Measurements from ENCODE around the gene MYBPHL.

The MYBPHL gene

DNA sequence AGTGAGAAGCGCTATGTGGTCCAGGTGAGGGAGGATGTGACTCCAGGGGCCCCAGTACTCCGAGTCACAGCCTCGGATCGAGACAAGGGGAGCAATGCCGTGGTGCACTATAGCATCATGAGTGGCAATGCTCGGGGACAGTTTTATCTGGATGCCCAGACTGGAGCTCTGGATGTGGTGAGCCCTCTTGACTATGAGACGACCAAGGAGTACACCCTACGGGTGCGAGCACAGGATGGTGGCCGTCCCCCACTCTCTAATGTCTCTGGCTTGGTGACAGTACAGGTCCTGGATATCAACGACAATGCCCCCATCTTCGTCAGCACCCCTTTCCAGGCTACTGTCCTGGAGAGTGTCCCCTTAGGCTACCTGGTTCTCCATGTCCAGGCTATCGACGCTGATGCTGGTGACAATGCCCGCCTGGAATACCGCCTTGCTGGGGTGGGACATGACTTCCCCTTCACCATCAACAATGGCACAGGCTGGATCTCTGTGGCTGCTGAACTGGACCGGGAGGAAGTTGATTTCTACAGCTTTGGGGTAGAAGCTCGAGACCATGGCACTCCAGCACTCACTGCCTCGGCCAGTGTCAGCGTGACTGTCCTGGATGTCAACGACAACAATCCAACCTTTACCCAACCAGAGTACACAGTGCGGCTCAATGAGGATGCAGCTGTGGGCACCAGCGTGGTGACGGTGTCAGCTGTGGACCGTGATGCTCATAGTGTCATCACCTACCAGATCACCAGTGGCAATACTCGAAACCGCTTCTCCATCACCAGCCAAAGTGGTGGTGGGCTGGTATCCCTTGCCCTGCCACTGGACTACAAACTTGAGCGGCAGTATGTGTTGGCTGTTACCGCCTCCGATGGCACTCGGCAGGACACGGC is 55.3 kb downstream of the MYBPHL start:
- DNase-seq (ENCODE audit: low spot score): no peak

DNA sequence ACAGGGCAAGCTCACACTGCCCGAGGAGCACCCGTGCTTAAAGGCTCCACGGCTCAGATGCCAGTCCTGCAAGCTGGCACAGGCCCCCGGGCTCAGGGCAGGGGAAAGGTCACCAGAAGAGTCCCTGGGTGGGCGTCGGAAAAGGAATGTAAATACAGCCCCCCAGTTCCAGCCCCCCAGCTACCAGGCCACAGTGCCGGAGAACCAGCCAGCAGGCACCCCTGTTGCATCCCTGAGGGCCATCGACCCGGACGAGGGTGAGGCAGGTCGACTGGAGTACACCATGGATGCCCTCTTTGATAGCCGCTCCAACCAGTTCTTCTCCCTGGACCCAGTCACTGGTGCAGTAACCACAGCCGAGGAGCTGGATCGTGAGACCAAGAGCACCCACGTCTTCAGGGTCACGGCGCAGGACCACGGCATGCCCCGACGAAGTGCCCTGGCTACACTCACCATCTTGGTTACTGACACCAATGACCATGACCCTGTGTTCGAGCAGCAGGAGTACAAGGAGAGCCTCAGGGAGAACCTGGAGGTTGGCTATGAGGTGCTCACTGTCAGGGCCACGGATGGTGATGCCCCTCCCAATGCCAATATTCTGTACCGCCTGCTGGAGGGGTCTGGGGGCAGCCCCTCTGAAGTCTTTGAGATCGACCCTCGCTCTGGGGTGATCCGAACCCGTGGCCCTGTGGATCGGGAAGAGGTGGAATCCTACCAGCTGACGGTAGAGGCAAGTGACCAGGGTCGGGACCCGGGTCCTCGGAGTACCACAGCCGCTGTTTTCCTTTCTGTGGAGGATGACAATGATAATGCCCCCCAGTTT is 56.1 kb downstream of the MYBPHL start:
- DNase-seq (ENCODE audit: low spot score): no peak

DNA sequence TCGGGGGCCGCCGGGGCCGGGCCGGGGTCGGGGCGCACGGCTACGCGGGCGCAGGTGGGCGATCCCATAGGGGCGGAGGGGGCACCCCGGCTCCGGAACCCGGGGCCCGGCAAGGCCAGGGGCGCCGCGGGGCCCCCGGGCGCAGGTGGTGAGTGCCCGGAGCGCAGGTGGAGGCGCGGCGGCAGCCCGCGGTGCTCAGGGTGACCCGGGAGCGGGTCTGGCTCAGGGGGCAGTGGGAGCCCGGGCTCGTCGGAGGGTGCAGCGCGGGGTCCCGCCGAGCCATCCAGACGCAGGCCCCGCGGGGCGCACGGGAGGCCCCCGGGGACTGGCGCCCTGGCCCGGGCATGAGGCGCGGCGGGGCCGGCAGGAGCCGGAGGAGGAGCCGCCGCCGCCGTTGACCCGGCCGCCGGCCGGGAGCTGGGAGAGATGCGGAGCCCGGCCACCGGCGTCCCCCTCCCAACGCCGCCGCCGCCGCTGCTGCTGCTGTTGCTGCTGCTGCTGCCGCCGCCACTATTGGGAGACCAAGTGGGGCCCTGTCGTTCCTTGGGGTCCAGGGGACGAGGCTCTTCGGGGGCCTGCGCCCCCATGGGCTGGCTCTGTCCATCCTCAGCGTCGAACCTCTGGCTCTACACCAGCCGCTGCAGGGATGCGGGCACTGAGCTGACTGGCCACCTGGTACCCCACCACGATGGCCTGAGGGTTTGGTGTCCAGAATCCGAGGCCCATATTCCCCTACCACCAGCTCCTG is 57.0 kb downstream of the MYBPHL start:
- DNase-seq (ENCODE audit: low spot score): no peak

GRCh38 chr1:109248797-109249629 is 57.8 kb downstream of the MYBPHL start, which contains the start of gene CELSR2:
Gene CELSR2 (plus strand): TSS chr1:109249539. CDS start chr1:109250080, 541 bp downstream.
- DNase-seq (ENCODE audit: low spot score): peak; percentile 75

- DNase-seq (ENCODE audit: low spot score): no peak
These were observed 58.4 kb downstream of the MYBPHL start for GRCh38 chr1:109248444-109248796.

GRCh38 chr1:109247401-109248365 is 59.1 kb downstream of the MYBPHL start:
- DNase-seq (ENCODE audit: low spot score): no peak

DNA sequence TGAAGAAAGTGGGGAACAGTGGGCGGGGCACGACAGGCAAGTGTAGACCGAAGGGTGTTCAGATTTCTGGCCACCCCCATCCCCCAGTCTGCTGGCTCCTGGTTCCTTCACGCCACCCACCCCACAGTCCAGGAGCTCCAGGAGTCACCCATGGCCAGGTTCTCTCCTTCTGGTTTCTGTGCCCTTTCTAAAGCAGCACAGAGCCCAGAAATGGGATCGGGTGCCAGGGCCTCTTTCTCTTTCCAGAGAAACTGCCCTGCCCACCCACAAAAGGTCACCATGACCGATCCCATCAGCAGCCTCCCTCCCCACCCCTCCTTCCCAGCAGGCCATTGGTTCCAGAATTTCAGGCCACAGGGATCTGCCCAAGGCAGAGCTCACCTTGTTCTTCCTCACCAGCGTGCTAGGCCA is 60.7 kb downstream of the MYBPHL start:
- no peak for DNase-seq (ENCODE audit: low spot score)

DNA sequence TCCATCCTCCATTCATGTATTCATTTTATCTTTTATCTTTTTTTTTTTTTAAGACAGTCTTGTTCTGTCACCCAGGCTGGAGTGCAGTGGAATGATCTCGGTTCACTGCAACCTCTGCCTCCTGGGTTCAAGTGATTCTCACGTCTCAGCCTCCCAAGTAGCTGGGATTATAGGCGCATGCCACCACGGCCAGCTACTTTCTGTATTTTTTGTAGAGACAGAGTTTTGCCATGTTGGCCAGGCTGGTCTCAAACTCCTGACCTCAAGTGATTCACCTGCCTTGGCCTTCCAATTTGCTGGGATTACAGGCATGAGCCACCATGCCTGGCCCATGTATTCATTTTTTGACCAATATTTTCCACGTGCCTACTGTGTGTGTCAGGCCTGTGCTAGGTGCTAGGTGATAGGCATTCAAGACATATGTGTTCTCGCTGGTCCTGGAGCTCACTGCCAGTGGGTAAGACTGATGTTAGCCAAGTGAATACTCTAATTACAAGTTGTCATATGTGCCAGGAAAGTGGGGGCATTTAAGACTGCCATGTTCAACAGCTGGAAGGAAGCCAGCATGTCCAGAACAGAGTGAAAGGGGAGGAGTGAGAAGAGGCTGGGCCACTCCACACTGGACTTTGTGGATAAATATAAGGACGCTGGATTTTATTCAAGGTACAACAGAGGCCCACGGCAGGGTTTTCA is 62.8 kb downstream of the MYBPHL start:
- no peak for DNase-seq (ENCODE audit: low spot score)

GRCh38 chr1:109243221-109243620 is 63.6 kb downstream of the MYBPHL start:
- DNase-seq (ENCODE audit: low spot score): no peak

GRCh38 chr1:109242387-109242786 is 64.4 kb downstream of the MYBPHL start:
- no peak for DNase-seq (ENCODE audit: low spot score)

All from HuH-7 (cell line).